Epithelial cell of proximal tubule (primary cell): ENCODE measurements around the gene MPP7. TPM values are rescaled to one million over a fixed set of nuclear protein-coding genes. Genes with fewer than 3 reads are reported as not detected.

Experiments
- DNase-seq: peaks from one replicate; pipeline ENCODE4 v3.0.0-alpha.2; 2011; ENCODE audit warnings: low read depth
- H3K4me3 ChIP-seq: 2 replicates; pipeline ENCODE4 v1.5.1; 2011; ENCODE audit warnings: low read depth, mild to moderate bottlenecking, low read length
- total RNA-seq: library from RNA; depleted of rRNA; stranded (reverse); fragments of >200 nt; gene quantifications from 2 replicates; pipeline ENCODE4 v1.2.3, GENCODE V29; 2015
- TF ChIP-seq, protein P1 (sequence below): conservative IDR thresholded peaks from 2 replicates; pipeline ENCODE4 v1.5.1; 2012; ENCODE audit warnings: low read depth, mild to moderate bottlenecking, low read length

MPP7 gene
- total RNA-seq, 1 donor from 2014 or later = 3.1 TPM

DNA sequence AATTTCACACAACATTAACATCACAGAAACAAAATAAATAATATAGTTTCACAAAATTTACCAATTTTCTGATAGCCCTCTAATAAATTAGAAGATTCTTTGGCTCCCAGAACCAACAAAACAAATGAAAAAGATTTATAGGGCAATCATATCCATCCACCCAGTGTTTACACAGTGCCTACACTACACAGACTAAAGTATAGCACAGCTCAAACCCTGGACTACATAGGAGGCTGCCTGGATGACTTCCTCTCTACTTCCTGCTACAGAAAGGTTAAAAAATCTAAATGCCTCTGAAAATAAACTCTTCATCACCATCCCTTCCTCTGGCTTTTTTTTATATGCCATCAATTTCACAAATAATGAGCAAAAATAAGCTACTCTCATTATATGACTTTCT, 28.4 kb downstream of the MPP7 start:
- DNase-seq = no peak
- H3K4me3 ChIP-seq = no peak overlapping the region
- TF ChIP-seq, protein P1, sequence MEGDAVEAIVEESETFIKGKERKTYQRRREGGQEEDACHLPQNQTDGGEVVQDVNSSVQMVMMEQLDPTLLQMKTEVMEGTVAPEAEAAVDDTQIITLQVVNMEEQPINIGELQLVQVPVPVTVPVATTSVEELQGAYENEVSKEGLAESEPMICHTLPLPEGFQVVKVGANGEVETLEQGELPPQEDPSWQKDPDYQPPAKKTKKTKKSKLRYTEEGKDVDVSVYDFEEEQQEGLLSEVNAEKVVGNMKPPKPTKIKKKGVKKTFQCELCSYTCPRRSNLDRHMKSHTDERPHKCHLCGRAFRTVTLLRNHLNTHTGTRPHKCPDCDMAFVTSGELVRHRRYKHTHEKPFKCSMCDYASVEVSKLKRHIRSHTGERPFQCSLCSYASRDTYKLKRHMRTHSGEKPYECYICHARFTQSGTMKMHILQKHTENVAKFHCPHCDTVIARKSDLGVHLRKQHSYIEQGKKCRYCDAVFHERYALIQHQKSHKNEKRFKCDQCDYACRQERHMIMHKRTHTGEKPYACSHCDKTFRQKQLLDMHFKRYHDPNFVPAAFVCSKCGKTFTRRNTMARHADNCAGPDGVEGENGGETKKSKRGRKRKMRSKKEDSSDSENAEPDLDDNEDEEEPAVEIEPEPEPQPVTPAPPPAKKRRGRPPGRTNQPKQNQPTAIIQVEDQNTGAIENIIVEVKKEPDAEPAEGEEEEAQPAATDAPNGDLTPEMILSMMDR = no peak

DNA sequence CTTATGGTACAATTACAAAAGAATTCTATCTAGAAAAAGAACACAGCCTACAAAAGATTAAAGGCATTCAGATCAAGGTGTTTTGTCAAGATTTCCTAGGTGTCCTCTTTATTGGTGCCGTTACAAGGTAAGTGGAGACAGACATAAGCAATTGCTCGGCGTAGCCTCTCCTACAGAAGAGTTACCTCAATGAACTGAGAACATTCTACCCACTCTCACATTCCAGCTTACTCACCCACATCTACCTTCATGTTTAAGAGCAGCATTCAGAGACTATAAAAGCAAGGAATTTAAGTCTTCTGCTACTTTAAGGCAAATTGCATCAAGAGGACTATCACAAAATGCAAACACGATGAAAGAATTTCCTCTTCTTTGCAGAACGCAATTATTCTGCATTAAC, 29.5 kb downstream of the MPP7 start:
- H3K4me3 ChIP-seq = no peak overlapping the region
- no peak for DNase-seq
- TF ChIP-seq, protein P1 = no peak

GRCh38 chr10:28269842-28270456, 32.9 kb downstream of the MPP7 start:
- no peak for DNase-seq
- no peak overlapping the region for H3K4me3 ChIP-seq
- TF ChIP-seq, protein P1 = no peak

DNA sequence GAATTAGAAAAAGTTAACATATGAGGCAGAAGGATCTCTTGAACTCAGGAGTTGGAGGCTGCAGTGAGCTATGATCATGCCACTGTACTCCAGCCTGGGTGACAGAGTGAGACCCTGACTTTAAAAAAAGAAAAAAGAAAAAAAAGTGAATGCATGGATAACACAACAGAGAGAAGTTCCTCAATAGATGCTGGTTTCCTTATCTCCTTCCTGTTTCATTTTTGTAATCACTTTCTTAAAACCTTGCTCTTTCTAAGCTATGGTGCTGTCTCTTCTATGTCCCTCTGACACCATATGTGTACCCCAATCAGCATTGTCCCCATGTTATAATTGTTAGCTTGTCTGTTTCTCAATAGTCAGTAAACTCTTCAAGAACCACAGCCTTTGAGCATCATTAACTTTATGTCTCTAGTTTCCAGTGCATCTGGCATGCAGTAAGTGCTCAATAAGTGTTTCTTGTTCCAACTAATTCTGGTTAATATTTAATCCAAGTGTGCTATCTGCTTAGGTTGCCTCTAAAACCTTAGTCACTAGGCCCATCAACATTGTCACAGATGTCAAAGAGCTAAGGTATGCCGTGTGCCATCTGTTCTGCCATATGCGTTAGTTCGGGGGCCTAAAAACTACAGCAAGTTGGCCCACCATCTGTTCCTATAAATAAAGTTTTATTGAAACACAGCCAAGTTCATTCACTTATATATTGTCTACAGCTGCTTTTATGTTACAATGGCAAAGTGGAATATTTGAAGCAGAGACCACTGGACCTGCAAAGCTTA, 36.2 kb downstream of the MPP7 start:
- TF ChIP-seq, protein P1 = no peak
- no peak overlapping the region for H3K4me3 ChIP-seq
- DNase-seq = no peak

DNA sequence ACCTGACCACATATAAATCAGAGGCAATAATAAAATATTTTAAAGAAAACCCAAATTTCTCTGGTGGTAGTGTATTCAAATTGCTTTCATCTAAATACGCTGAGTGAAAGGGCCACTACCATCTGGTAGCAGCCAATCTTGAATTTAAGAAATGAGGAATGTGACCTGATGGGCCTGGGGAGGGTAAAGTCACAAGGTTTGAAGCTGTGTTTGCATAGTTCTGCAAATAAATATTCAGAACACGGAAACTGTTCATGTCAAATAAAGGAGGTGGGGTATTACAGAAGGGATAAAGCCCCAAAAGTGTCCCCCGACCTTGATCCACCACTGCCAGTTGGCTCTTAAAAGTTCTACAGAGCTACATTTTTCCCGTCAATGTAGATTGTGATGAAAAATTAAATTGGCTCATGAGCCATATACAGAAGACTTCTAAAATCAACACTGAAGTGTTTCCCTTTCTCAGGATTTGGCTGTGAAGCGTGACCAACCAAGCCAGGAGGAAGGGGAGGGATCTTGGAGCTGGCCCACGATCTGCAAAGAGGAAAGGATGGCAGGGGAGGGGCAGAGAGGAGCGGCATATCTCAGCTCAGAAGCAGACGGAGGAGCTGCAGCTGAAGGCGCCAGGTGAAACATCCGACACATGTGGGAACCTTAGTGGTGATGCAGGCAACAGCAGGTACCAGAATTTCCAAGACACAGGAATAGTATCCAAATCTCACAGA, 39.6 kb downstream of the MPP7 start:
- TF ChIP-seq, protein P1 = no peak
- DNase-seq = no peak

DNA sequence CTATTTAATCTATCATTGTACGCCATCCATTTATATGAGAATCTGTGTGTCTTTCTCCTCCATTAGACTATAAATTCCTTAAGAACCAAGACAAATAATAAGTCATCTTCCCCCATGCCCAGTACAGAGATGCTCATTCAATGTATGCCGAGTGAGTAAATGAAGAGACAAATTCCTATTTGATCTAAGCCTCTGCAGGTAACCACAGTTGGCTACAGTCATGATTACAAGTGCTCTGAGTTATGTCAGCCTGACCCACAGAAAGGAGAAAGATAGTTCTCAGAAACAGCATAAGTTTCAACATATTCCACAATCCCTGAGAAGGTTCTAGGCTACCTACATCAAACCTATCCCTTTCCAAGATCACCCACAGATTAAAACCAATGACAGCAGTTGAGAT, 46.1 kb downstream of the MPP7 start:
- no peak for DNase-seq
- no peak overlapping the region for H3K4me3 ChIP-seq
- TF ChIP-seq, protein P1 = no peak

More for the DNA sequence above, 39.6 kb downstream of the MPP7 start:
- no peak overlapping the region for H3K4me3 ChIP-seq
